ENCODE measurements around the gene DGKQ.
"Not testable (repeated sequence)": the region's sequence is repeated elsewhere in the genome, so short reads cannot be mapped to it uniquely, and the experiment has no call there.

Gene DGKQ

DNA sequence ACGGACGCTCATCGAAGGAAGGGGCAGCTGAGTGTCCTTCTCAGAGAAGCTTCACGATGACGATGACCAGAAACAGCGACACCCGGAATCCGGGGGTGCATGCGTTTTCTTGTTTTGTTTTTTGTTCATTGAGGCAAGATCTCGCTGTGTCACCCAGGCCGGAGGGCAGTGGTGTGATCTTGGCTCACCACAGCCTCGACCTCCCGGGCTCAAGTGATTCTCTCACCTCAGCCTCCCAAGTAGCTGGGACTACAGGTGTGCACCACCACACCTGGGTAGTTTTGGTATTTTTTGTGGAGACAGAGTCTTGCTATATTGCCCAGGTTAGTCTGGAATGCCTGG is 19.8 kb downstream of the DGKQ start:
- no peak for DNase-seq (ENCODE audit: low read depth, low spot score)
- H3K27ac ChIP-seq = no peak overlapping the region

DNA sequence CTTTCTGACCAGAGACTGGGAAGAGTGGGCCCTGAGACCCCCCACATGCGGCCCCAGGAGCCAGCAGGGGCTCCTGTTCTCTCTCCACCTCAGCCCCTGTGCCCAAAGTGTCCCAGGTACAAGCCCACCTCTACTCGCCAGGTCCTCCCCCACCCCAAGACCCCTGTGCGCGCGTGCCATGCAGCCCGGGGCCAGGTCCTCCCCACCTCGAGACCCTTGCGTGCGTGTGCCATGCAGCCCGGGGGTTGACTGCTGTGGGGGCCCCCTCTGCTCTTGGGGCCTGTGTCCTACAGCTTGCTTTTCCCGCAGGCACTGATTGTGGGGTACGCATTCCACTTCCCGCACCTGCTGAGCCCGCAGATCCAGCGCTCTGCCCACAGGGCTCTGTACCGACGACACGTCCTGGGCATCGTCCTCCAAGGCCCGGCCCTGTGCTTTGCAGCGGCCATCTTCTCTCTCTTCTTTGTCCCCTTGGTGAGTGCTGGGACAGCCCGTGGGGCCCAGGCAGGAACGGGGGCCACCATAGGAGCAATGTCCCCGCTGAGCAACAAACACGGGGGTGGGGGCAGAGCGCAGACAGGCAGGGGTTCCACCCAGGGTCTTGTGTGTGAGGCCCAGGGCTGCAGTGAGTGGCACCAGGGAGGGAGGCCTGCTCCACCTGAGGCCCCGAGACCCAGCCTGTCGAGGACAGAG is 20.3 kb downstream of the DGKQ start:
- no peak overlapping the region for H3K27ac ChIP-seq
- no peak for DNase-seq (ENCODE audit: low read depth, low spot score)

DNA sequence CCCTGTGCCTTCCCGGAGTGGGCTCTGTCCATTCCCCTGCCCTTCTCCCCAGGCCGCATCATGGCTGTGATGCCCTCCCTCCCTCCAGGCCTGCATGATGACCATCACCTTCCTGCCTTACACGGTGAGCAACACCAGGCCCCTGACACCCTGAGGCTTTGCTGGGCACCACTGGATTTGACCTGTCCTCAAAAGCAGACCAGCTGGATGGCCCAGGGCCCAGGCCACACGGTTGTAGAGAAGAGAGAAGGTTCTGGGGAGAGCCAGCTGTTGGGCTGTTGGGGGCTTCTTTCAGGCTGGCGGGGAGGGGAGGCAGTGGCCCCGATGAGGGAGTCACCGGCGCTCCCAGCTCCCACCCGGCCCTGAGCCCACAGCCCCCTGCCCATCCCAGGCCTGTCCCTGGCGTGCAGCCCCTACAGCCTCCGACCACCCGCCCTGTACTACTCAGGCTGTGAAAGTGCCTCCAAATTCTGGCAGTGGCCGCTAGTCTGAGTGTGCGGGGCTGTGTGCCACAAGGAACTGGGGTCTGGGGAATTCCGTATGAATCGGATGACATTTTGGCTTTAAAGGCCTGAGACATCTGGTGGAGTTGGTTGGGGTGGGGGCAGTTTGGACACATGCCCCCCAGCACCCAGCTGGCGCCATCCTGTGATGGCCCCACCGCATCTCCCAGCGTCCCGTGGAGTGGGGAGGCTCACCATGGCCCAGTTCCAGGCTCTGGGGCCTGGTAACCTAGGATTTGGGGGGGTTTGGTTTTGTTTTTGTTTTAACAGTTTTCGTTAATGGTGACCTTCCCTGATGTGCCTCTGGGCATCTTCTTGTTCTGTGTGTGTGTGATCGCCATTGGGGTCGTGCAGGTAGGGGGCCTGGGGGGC is 21.5 kb downstream of the DGKQ start:
- no peak overlapping the region for H3K27ac ChIP-seq
- no peak for DNase-seq (ENCODE audit: low read depth, low spot score)

DNA sequence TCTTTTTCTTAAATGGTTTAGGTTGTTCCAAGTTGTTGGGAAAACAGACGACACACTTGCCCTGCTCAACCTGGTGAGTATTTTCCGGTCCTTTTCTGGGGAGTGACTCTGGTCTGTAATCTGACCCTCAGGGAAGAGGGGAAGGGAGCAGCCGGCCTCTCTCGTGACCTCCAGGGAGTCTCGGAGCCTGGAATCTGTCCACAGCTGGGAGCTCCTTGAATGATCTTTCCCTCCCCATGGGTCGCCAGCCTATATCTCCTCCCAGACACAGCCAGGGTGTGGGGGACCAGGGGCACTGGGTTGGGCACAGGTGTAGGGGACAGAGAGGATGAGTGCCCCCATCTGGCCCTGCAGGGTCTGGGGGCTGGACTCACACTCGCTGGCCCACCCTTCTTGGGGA is 22.2 kb downstream of the DGKQ start:
- no peak for DNase-seq (ENCODE audit: low read depth, low spot score)
- H3K27ac ChIP-seq = no peak overlapping the region

DNA sequence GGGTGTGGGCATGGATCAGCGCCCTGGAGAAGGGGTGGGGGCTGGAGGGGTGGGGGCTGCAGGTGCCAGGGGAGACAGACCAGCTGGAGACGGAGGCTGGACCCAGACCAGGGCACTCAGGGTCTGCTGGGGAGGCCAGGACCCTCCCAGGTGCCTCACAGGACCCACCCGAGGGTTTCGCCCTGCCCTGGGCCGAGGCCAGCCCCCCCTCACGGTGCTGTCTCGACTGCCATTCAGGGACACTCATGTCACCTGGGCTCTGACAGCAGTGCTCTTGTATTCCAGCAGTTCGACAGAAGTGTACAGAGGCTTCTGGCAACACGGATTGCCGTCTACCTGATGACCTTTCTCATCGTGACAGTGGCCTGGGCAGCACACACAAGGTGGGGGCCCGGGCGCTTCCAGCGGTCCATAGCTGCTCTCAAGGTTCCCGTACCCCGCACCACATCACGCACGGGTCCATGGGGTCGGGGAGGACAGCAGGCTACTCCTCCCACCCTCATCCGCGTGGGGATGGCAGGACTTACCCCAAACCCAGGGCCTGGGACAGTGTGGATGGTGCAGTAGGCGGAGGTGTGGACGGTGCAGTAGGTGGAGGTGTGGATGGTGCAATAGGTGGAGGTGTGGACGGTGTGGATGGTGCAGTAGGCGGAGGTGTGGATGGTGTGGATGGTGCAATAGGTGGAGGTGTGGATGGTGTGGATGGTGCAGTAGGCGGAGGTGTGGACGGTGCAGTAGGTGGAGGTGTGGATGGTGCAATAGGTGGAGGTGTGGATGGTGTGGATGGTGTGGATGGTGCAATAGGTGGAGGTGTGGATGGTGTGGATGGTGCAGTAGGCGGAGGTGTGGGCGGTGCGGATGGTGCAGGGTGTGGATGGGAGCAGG is 23.0 kb downstream of the DGKQ start:
- no peak for DNase-seq (ENCODE audit: low read depth, low spot score)
- no peak overlapping the region for H3K27ac ChIP-seq

DNA sequence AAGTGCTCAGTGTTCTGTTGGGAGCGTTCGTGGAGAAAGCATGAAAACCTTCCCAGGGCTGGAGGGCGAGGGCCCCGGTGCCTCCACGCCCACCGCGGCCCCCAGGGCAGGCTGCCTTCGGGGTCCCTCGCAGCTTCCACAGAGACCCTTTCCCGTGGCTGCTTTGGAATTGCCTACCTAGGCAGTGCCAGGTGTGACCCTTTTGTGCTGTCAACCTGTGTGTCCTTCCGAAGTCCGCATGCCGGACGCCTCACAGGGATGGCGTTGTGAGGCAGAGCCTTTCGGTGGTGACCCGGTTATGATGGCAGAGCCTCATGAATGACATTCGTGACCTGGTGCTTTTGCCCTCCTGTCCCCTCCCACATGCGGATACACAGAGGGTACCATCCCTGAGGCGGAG is 23.7 kb downstream of the DGKQ start:
- H3K27ac ChIP-seq = no peak overlapping the region
- no peak for DNase-seq (ENCODE audit: low read depth, low spot score)

DNA sequence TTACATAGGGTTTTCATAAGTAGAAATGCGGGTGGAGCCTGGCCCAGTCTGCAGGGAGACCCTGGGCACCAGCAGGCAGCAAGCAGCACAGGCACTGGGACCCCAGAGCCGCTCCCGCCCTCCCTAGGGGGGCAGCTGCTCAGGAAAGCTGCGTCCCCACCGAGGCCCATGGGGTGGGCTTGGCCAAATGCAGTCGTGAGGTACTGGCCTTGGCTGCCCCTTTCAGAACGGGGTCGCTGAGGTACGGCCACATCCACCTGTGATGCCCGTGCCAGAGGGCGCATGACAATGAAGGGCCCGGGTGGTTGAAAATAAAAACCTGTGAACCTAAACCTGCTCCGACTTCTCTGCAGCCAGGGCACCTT is 24.5 kb downstream of the DGKQ start:
- H3K27ac ChIP-seq = no peak overlapping the region
- DNase-seq (ENCODE audit: low read depth, low spot score) = no peak

DNA sequence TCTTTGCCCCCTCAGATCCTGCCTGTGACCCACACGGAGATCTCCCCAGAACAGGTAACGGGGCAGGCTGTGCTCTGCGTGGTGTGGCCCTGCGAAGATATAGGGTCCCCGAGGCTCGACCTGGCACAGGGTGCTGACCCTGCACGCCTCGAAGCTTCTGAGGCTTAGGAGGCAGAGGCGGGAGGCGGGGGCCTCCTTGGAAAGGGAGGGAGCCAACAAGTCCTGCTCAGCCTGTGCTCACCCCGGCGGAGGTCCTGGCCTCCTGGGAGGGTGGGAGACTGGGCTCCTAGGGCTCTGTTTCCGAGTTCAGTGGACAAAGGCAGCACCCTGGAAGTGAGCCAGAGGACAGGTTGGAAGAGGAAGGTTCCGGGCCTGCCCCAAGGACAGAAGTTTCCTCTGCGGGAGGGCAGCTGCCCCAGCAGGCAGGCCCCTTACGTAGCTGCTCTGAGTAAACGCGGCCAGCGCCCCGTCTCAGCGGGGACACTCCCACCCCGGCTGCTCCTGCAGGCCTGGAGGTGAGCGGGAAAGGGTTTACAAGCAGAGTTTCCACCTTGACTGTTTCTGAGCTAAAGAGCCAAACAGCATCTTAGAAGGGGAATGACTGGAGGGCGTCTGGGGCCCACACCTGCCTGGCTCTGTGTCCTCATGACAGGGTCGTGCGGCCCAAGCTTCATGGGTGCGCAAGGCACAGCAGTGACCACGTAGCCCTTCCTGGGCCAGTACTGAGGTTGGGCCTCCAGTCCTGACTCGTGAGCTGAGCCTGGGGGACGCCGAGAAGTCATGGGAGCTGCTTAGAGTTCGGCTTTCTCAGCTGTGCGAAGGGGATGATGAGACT is 25.1 kb downstream of the DGKQ start:
- no peak for DNase-seq (ENCODE audit: low read depth, low spot score)
- H3K27ac ChIP-seq = no peak overlapping the region

DNA sequence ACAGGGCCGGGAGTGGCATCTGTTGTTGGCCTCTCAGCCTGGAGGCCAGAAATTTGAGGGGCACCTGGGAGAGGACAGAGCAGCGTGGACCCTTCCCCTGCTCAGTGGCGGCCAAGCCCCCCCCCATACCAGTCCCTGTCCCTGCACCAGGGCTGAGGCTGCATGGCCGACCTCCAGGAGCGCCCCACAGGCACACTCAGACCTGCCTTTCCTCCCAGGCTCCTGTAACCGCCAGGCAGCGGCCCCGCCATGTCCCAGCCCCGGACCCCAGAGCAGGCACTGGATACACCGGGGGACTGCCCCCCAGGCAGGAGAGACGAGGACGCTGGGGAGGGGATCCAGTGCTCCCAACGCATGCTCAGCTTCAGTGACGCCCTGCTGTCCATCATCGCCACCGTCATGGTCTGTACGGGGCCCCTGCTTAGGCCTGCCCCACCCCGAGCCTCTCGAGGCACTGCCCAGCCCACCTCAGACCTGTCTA is 25.8 kb downstream of the DGKQ start:
- DNase-seq (ENCODE audit: low read depth, low spot score) = no peak
- H3K27ac ChIP-seq = no peak overlapping the region

DNA sequence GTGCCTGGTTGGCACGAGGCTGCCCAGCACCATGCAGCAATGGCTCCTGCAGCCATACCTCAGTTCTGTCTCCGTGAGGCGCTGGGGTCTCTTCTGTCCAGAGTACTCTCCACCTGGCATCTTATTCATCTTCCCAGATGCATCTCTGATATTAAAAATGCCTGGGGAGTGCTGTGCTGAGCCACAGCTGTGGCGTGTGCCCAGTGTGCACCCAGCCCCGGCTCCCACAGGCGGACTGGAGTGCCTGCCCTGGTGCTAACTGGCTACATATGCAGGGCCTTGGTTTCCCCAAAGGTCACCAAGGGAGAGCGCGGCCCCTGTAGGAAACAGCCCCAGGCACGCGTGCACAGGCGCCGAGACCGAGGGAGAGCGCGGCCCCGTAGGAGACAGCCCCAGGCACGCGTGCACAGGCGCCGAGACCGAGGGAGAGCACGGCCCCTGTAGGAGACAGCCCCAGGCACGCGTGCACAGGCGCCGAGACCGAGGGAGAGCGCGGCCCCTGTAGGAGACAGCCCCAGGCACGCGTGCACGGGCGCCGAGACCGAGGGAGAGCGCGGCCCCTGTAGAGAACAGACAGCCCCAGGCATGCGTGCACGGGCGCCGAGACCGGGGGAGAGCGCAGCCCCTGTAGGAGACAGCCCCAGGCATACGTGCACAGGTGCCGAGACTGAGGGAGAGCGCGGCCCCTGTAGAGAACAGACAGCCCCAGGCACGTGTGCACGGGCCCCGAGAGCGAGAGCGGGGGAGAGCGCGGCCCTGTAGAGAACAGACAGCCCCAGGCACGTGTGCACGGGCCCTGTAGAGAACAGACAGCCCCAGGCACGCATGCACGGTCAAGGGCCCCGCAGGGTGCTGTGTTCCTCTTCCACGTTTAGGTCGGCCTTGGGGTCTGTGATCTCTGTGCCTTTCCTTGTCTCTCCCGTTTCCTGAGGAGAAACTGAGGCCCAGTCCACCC is 26.6 kb downstream of the DGKQ start:
- no peak overlapping the region for H3K27ac ChIP-seq
- no peak for DNase-seq (ENCODE audit: low read depth, low spot score)

DNA sequence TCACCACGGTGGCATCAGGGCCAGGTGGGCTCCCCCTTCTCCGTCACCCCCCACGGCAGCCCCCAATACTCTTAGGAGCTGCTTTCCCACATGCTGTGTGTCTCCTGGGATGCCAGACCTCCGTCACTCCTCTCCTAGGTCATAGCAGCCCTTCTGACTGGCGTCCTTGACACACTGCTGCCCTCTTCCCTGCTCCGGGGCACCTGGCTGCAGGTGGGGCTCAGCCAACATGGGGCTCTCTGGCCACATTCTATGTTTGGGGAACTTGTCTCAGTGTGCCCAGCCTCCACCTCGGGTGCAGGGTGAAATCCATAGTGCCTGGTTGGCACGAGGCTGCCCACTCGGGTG is 27.3 kb downstream of the DGKQ start:
- no peak overlapping the region for H3K27ac ChIP-seq
- DNase-seq (ENCODE audit: low read depth, low spot score) = no peak

DNA sequence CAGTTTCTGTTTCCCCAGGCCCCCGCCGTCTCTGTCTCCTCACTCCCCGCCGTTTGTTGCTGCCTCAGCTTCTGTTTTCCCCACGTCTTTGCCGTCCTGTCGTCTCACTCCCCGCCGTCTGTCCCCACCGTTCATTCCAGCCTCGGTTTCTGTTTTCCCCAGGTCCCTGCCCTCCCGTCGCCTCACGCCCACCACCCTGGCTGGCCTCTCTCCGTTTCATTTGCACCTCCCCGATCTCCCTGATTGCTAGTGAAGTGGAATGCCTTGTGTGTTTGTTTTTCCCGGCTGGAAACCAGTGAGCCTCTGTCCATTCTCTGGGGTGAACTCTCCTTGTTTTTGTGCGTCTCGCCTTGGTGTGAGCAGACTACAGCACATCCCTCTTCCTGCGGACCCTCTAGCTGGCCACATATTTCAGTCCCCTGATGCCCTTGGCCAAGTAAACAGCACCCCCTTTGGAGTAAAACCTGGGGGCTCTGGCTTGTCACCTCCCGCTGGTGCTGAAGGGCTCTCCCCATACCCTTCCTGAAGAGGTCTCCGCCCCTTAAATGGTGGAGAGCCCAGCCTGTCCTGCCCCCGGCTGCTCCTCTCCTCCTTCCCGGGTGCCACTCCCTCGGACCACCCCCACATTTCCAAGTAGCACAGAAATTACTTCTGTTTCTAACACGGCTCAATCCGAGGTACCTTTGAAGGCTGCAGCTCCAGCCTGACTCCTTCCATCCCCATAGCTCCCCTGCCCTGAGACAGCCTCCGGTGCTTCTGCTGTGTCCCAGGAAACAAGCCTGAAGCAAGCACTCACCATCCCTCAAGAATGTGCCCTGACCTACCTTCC is 27.9 kb downstream of the DGKQ start:
- DNase-seq (ENCODE audit: low read depth, low spot score) = no peak
- H3K27ac ChIP-seq = no peak overlapping the region

DNA sequence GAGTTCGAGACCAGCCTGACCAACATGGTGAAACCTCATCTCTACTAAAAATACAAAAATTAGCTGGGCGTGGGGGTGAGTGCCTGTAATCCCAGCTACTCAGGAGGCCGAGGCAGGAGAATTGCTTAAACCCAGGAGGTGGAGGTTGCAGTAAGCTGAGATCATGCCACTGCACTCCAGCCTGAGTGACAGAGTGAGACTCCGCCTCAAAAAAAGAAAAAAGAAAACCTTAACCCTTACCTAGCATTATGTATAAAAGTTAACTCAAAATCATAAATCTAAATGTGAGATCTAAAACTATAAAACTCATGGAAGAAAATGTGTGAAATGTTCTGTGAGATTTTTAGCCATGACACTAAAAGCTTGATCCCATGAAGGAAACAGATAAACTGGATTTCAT is 33.9 kb downstream of the DGKQ start:
- DNase-seq (ENCODE audit: low read depth, low spot score); H3K27ac ChIP-seq: not testable (repeated sequence)

DNA sequence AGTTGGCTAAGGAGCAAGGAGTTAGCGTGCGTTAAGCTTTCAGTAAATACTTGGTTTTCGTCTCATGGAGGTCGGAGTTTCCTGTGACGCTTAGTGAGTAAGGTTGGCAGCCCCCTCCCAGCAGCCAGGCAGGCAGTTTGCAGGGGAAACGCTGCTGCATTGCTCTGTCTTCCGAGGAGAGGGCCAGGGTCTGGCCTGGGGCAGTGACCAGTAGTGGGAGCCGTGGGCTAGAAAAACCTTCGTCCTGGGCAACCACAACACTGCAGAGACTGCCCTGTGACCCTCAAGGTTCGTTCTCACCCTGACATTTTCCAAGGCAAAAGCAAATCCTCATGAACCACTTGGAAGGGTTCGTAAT is 40.7 kb downstream of the DGKQ start:
- H3K27ac ChIP-seq = peak overlapping the region; percentile 81
- no peak for DNase-seq (ENCODE audit: low read depth, low spot score)

DNA sequence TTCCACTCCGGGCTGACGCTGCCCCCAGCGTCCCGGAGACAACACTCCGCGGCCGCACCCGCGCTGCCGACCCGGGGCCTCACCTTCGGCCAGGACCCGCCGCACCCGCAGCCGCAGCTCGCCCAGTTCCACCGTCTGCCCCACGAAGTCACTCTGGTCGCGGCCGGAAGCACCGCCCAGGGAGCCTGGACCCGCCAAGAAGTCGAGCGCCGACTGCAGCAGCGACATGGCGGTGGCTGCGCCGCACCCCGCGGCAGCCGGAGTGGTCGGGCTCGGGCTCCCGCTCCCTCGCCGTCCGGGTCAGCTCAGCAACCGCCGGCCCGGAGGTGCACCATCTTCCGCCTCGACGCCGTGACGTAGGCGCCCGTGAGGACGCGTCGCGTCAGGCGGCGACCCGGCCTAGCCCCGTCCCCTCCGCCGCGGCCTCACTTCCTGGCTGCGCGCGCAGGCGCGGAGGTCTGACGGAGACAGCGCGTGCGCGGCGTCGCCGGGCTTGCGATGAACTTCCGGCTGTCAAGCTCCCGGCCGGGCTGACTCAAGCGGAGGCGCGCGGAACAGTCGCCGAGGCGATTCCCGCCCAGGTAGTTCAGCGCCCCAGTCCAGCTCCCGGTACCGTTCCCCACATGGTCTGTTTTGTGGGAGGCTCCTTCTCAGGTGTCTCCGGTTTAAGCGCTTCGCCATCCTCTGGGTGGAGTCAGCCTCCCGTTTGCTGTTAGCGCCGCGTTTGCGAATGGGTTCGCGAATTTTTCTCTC is 41.2 kb downstream of the DGKQ start, which contains the start of the genes GAK and TMEM175:
Gene GAK (minus strand): TSS at position 357 of the 753 bp plus-strand sequence. CDS start 129 bp downstream, at position 228.
Gene TMEM175 (plus strand): TSS at position 501 of the 753 bp plus-strand sequence. CDS start 15,280 bp downstream, outside the sequence.
- peak; percentile 79 for DNase-seq (ENCODE audit: low read depth, low spot score)

DNA sequence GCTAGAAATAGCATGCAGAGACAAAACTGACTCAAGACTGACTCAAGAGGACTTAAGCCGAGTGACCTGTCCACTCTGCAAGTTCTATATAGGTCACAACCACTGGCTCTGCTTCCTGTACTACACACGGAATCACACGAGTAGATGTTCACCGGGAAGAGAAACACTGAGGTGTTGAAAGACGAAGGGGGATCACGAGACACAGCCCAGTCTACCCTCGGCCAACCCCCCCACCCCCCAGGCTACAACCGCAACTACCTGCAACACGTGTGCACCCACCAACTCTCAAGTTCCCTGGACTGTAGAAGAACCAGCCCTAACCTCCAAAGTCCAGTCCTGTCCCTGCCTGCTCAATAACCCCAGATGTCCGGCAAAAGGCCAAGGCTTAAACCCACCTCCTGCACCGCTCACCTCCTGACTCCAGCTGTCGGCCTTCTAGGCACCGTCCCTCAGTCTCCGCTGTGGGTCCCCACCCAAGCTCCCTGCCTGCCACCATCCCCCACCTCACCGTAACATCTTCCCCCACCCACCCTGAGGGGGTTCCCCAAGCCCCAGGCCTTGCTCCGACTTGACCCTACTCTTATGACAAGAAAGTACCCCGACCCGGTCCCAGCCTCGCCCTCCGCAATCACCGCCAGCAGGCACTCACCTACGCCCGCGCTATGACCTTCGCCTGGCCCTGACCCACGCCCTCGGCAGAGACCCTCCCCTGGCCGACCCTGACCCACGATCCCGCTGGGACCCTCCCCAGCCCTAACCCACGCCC is 42.0 kb downstream of the DGKQ start:
- DNase-seq (ENCODE audit: low read depth, low spot score) = no peak
- peak overlapping the region; percentile 81 for H3K27ac ChIP-seq

More for the DNA sequence above, 41.2 kb downstream of the DGKQ start, which contains the start of the genes GAK and TMEM175:
- peak within 1 kb of the TSS; percentile 81 for H3K27ac ChIP-seq
